Activated B cell treated with CpG ODN at 0.5 μM for 24 hours (primary cell): ENCODE measurements around the gene METTL15. TPM values are rescaled to one million over a fixed set of nuclear protein-coding genes. Genes with fewer than 3 reads are reported as not detected.
A peak's percentile ranks its signal among the peaks of the same experiment; 100 is the strongest.

Experiments used
- ATAC-seq: fragments of 200-7000 bp; cut with Tn5 transposase; one replicate; pipeline ENCODE4 v1.10.0; 2021; ENCODE audit warnings: low read depth, mild to moderate bottlenecking, moderate library complexity
- CTCF ChIA-PET: fragments of 350-600 bp; sonication (Branson Sonifier 250); formaldehyde crosslinking; loops from one replicate; lab custom pipeline; 2021; ENCODE audit warnings: antibody characterized with exemption; lab: Charles Lee
- POLR2A ChIA-PET: fragments of 350-600 bp; sonication (Branson Sonifier 250); formaldehyde crosslinking; loops from one replicate; lab custom pipeline; 2021; ENCODE audit warnings: antibody characterized with exemption; lab: Charles Lee
- DNase-seq: peaks from one replicate; pipeline ENCODE4 v3.0.0; 2022
- H3K27ac Mint-ChIP-seq: one replicate; pipeline ENCODE4 v1.8.0; 2020; ENCODE audit warnings: mixed read lengths
- H3K27me3 Mint-ChIP-seq: one replicate; pipeline ENCODE4 v1.8.0; 2021; ENCODE audit warnings: mixed read lengths
- H3K36me3 Mint-ChIP-seq: one replicate; pipeline ENCODE4 v1.8.0; 2021; ENCODE audit warnings: low read depth, mixed read lengths
- H3K4me1 Mint-ChIP-seq: one replicate; pipeline ENCODE4 v1.8.0; 2021; ENCODE audit warnings: mixed read lengths
- H3K4me3 Mint-ChIP-seq: one replicate; pipeline ENCODE4 v1.8.0; 2020; ENCODE audit warnings: mild to moderate bottlenecking, mixed read lengths
- H3K9me3 Mint-ChIP-seq: one replicate; pipeline ENCODE4 v1.8.0; 2020; ENCODE audit warnings: mixed read lengths
- CTCF ChIP-seq: fragments of 200-600 bp; IDR thresholded peaks from one replicate; pipeline ENCODE4 v1.8.0; 2022; ENCODE audit warnings: antibody characterized with exemption, mild to moderate bottlenecking
- intact Hi-C: fragments of 100-400 bp; cut with micrococcal nuclease; formaldehyde crosslinking; loops from one replicate; pipeline ENCODE4 v1.15.1; 2024
- total RNA-seq: library from RNA; stranded (reverse); gene quantifications from 2 replicates; pipeline ENCODE4 v1.2.3, GENCODE V29; 2022

METTL15 gene, protein sequence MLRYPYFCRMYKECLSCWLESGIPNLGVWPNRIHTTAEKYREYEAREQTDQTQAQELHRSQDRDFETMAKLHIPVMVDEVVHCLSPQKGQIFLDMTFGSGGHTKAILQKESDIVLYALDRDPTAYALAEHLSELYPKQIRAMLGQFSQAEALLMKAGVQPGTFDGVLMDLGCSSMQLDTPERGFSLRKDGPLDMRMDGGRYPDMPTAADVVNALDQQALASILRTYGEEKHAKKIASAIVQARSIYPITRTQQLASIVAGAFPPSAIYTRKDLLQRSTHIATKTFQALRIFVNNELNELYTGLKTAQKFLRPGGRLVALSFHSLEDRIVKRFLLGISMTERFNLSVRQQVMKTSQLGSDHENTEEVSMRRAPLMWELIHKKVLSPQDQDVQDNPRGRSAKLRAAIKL
- total RNA-seq, result 13.6 and 14.2 TPM in 2 replicates

DNA sequence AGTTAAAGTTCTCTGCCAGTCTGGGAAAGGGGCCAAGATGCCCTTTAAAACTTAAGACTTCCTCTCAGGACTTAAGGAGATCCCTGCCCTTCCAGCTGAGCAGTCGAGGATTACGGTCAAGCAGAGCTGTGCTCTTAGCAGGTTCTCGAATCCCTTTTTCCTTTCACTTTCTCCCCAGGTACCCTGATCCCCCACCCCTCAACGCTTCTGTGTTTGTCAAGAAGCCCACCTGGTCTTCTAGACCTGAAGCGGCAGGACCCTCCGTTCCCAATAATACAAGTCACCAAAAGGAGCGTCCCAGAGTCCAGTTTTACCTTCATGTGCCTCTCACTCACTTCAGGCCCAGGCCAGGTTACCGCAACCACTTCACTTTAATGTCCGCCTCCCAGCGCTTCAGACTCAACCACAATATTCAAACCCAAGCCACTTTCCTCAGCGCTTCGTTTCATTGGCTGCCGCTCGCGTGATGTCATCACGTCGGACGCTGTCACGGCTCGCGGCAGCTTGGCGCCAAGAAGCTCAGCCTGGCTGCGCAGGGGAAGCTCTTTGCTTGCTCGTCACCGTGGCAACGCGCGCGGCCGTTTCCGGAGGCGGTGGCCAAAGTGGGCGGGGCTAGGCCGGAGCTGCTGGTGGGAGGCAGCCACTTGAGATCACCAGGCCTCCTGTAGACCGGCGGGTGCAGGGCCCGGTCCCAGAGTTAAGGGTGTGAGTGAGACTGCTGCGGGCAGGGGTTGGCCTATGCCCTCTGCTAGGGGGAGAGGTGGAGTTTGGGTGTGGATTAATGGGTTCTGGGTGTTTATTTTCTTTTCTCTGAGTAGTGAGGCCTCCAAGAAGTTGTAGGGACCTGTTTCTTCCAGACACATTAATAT is at the start of gene METTL15, which contains the start of gene KIF18A:
TSS of gene METTL15 (plus strand) at position 639 of the 869 bp plus-strand sequence. CDS start 4,947 bp downstream, outside the sequence.
TSS of gene KIF18A (minus strand) at position 407 of the 869 bp plus-strand sequence. CDS start 10,209 bp downstream, outside the sequence.
- peak; percentile 100 for DNase-seq
- CTCF ChIA-PET, result interaction anchor here (1.5 kb wide), 1 partner anchor 608 kb away, joined by 4 read pairs; no protein-coding TSS in a partner anchor
- no peak for TF ChIP-seq CTCF
- H3K4me3 Mint-ChIP-seq, result peak within 1 kb of the TSS; percentile 98
- peaks cover 55% of the 10 kb centered on the region for H3K4me1 Mint-ChIP-seq
- peak within 1 kb of the TSS; percentile 99 for H3K27ac Mint-ChIP-seq
- intact Hi-C loops, result loop anchor here (1.0 kb wide), 2 partner anchors 602 to 745 kb away; partner anchors contain the start of genes CCDC34 and LIN7C
- H3K36me3 Mint-ChIP-seq, result peaks cover 18% of the 10 kb centered on the region
- ATAC-seq, result peak; percentile 89
- H3K9me3 Mint-ChIP-seq, result no peaks in the 10 kb centered on the region
- POLR2A ChIA-PET, result no interaction called here
- no peaks in the 10 kb centered on the region for H3K27me3 Mint-ChIP-seq

DNA sequence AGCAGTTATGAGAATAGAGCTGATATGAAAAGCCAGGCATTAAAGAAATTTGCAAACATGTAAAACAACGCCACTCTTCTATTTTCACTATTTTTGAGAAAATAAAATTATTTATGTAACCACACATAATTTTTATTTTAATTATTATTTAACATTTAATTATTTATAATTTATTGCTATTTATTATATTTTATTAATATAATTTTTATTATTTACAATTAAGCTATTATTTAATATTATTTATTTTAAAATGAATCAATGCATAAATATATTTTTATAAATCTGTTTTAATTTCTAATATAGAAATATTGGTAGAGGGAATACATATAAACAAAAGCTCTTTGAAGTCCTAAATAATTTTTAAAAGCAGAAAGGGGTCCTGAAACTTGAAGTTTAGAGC is 36.9 kb upstream of the METTL15 start:
- no peak for DNase-seq
- H3K27me3 Mint-ChIP-seq, result no peaks in the 10 kb centered on the region
- H3K4me1 Mint-ChIP-seq, result no peaks in the 10 kb centered on the region
- no peaks in the 10 kb centered on the region for H3K9me3 Mint-ChIP-seq
- no peak overlapping the region for H3K27ac Mint-ChIP-seq
- no peak for ATAC-seq
- no peak for TF ChIP-seq CTCF
- intact Hi-C loops, result no loop called here
- POLR2A ChIA-PET, result no interaction called here
- CTCF ChIA-PET, result no interaction called here
- peaks cover 2% of the 10 kb centered on the region for H3K36me3 Mint-ChIP-seq
- no peak overlapping the region for H3K4me3 Mint-ChIP-seq

DNA sequence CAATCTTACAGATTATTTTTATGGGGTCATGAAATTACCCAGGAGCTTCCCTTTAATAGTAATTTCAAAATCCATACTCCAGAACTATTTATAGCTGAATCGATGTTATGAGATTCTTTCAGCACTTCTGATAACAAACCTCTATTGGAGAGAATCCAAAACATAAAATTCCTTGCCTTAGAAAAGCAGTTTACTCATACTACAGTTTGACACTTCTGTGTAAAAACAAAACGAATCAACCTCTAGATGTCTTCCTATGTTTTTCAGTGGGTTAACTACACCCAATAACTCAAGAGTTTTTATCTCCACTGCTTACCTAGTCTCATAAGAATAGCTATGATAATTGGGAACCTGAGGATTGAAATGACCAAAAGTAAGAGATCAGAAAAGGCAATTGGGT is 35.9 kb upstream of the METTL15 start:
- H3K4me1 Mint-ChIP-seq, result no peaks in the 10 kb centered on the region
- H3K27ac Mint-ChIP-seq, result no peak overlapping the region
- no peaks in the 10 kb centered on the region for H3K27me3 Mint-ChIP-seq
- H3K9me3 Mint-ChIP-seq, result no peaks in the 10 kb centered on the region
- peaks cover 2% of the 10 kb centered on the region for H3K36me3 Mint-ChIP-seq
- ATAC-seq, result no peak
- ChIA-PET POLR2A (no interaction called here), CTCF (no interaction called here)
- no peak overlapping the region for H3K4me3 Mint-ChIP-seq
- DNase-seq, result no peak
- TF ChIP-seq CTCF, result no peak
- intact Hi-C loops, result no loop called here

GRCh38 chr11:28077521-28077920 is 30.7 kb upstream of the METTL15 start:
- Mint-ChIP-seq H3K36me3 (peaks cover 2% of the 10 kb centered on the region), H3K4me3 (no peak overlapping the region), H3K9me3 (no peaks in the 10 kb centered on the region), H3K4me1 (no peaks in the 10 kb centered on the region), H3K27me3 (no peaks in the 10 kb centered on the region), H3K27ac (no peak overlapping the region)
- no peak for DNase-seq
- no peak for TF ChIP-seq CTCF
- POLR2A ChIA-PET, result no interaction called here
- CTCF ChIA-PET, result no interaction called here
- intact Hi-C loops, result no loop called here
- ATAC-seq, result no peak

GRCh38 chr11:28083118-28083517 is 25.1 kb upstream of the METTL15 start:
- Mint-ChIP-seq H3K36me3 (no peaks in the 10 kb centered on the region), H3K9me3 (no peaks in the 10 kb centered on the region), H3K4me3 (no peak overlapping the region), H3K4me1 (no peaks in the 10 kb centered on the region), H3K27me3 (no peaks in the 10 kb centered on the region), H3K27ac (no peak overlapping the region)
- POLR2A ChIA-PET, result no interaction called here
- ATAC-seq, result no peak
- CTCF ChIA-PET, result no interaction called here
- intact Hi-C loops, result no loop called here
- no peak for DNase-seq
- no peak for TF ChIP-seq CTCF
